Suppressor macrophage treated with lipopolysaccharide for 4 hours (primary cell): Measurements from ENCODE around the gene NR5A2.

Source experiments
- DNase-seq: peaks from one replicate; pipeline ENCODE4 v3.0.0-alpha.2; 2020

Gene NR5A2

GRCh38 chr1:200036619-200037270 lies 9.2 kb downstream of the NR5A2 start:
- DNase-seq = no peak

GRCh38 chr1:200037501-200037900 lies 10.0 kb downstream of the NR5A2 start:
- DNase-seq = no peak

- DNase-seq = no peak
Observed at GRCh38 chr1:200037904-200038303, 10.4 kb downstream of the NR5A2 start.

- DNase-seq = no peak
Observed at GRCh38 chr1:200038325-200038980, 10.9 kb downstream of the NR5A2 start.

GRCh38 chr1:200038981-200039848 lies 11.7 kb downstream of the NR5A2 start:
- peak; percentile 46 for DNase-seq

GRCh38 chr1:200039849-200040474 lies 12.5 kb downstream of the NR5A2 start:
- DNase-seq = no peak

GRCh38 chr1:200040481-200041138 lies 13.1 kb downstream of the NR5A2 start:
- DNase-seq = no peak

GRCh38 chr1:200041337-200042118 lies 14.0 kb downstream of the NR5A2 start:
- DNase-seq = no peak

- no peak for DNase-seq
Observed at GRCh38 chr1:200042119-200042551, 14.6 kb downstream of the NR5A2 start.

GRCh38 chr1:200042552-200043335 lies 15.2 kb downstream of the NR5A2 start:
- no peak for DNase-seq

GRCh38 chr1:200043336-200043668 lies 15.8 kb downstream of the NR5A2 start:
- DNase-seq = no peak

- DNase-seq = no peak
Observed at GRCh38 chr1:200046115-200046514, 18.6 kb downstream of the NR5A2 start.

GRCh38 chr1:200048244-200048643 lies 20.7 kb downstream of the NR5A2 start:
- no peak for DNase-seq

GRCh38 chr1:200049810-200050209 lies 22.3 kb downstream of the NR5A2 start:
- DNase-seq = no peak

GRCh38 chr1:200051620-200052019 lies 24.1 kb downstream of the NR5A2 start:
- DNase-seq = no peak

- DNase-seq = no peak
Observed at GRCh38 chr1:200053091-200053490, 25.6 kb downstream of the NR5A2 start.

- no peak for DNase-seq
Observed at GRCh38 chr1:200053646-200054045, 26.1 kb downstream of the NR5A2 start.

GRCh38 chr1:200058341-200058740 lies 30.8 kb downstream of the NR5A2 start:
- no peak for DNase-seq

GRCh38 chr1:200062143-200062542 lies 34.6 kb downstream of the NR5A2 start:
- no peak for DNase-seq

GRCh38 chr1:200072636-200073285 lies 45.3 kb downstream of the NR5A2 start:
- DNase-seq = no peak

GRCh38 chr1:200073286-200073637 lies 45.8 kb downstream of the NR5A2 start:
- no peak for DNase-seq
